ENCODE measurements around the gene COL28A1. TPM values are rescaled to one million over a fixed set of nuclear protein-coding genes. Genes with fewer than 3 reads are reported as not detected.

Gene COL28A1
- total and polyA plus RNA-seq, 12 donors: 0.66 to 16.0 (median 2.8) TPM

GRCh38 chr7:7539152-7539551 is 3.5 kb upstream of the COL28A1 start:
- intact Hi-C loops (cut with DNase I): loop anchor here (5.0 to 10.0 kb wide), 3 partner anchors 114 to 434 kb away; no protein-coding TSS in a partner anchor
- WGBS, 4 donors: 70 to 84% (median 75%) methylated on average over 4 of the region's 4 CpGs
- no peak for TF ChIP-seq CTCF (IDR thresholded peaks at IDR 0.05)
- no peak for DNase-seq
- H3K27me3 ChIP-seq: no peaks in the 10 kb centered on the region
- no peak overlapping the region for H3K27ac ChIP-seq
- no peaks in the 10 kb centered on the region for H3K36me3 ChIP-seq (replicated peaks in 1 of 2)
- H3K9me3 ChIP-seq (replicated peaks in 1 of 3): peaks cover 0 to 3% (median 0%) of the 10 kb centered on the region in 3 donors
- no peaks in the 10 kb centered on the region for H3K4me1 ChIP-seq (replicated peaks in 1 of 2)
- H3K4me3 ChIP-seq: no peak overlapping the region

GRCh38 chr7:7537711-7538110 is 2.0 kb upstream of the COL28A1 start:
- intact Hi-C loops (cut with DNase I): loop anchor here (5.0 to 10.0 kb wide), 3 partner anchors 113 to 433 kb away; no protein-coding TSS in a partner anchor
- Histone ChIP-seq H3K36me3 (replicated peaks in 1 of 2) (no peaks in the 10 kb centered on the region), H3K4me3 (no peak overlapping the region), H3K27me3 (no peaks in the 10 kb centered on the region), H3K4me1 (replicated peaks in 1 of 2) (no peaks in the 10 kb centered on the region), H3K27ac (no peak overlapping the region), H3K9me3 (replicated peaks in 1 of 3) (peaks cover 0 to 3% (median 0%) of the 10 kb centered on the region in 3 donors)
- 79 to 94% (median 87%) methylated on average over 2 of the region's 2 CpGs for WGBS, 4 donors
- TF ChIP-seq POLR2A (IDR thresholded peaks at IDR 0.05) (no peak), CTCF (IDR thresholded peaks at IDR 0.05) (no peak)
- no peak for DNase-seq

GRCh38 chr7:7536396-7537019 is 835 bp upstream of the COL28A1 start:
- Histone ChIP-seq H3K4me3 (no peak overlapping the region), H3K9me3 (replicated peaks in 1 of 3) (peaks cover 0 to 3% (median 0%) of the 10 kb centered on the region in 3 donors), H3K36me3 (replicated peaks in 1 of 2) (no peaks in the 10 kb centered on the region), H3K27ac (no peak overlapping the region), H3K27me3 (no peaks in the 10 kb centered on the region), H3K4me1 (replicated peaks in 1 of 2) (no peaks in the 10 kb centered on the region)
- no peak for DNase-seq
- WGBS, 4 donors: 87 to 92% (median 90%) methylated on average over 5 of the region's 5 CpGs
- intact Hi-C loops (cut with DNase I): loop anchor here (5.0 to 10.0 kb wide), 3 partner anchors 112 to 432 kb away; no protein-coding TSS in a partner anchor
- TF ChIP-seq POLR2A (IDR thresholded peaks at IDR 0.05) (no peak), CTCF (IDR thresholded peaks at IDR 0.05) (no peak)

GRCh38 chr7:7533831-7534430 is 1.7 kb downstream of the COL28A1 start:
- no peak overlapping the region for H3K27ac ChIP-seq
- TF ChIP-seq CTCF (IDR thresholded peaks at IDR 0.05) (no peak), POLR2A (IDR thresholded peaks at IDR 0.05) (no peak)
- DNase-seq: no peak
- no peaks in the 10 kb centered on the region for H3K27me3 ChIP-seq
- no peaks in the 10 kb centered on the region for H3K4me1 ChIP-seq (replicated peaks in 1 of 2)
- WGBS, 4 donors: 82 to 91% (median 87%) methylated on average over 3 of the region's 3 CpGs
- no peaks in the 10 kb centered on the region for H3K36me3 ChIP-seq (replicated peaks in 1 of 2)
- no peaks in the 10 kb centered on the region for H3K9me3 ChIP-seq (replicated peaks in 1 of 3)
- intact Hi-C loops (cut with DNase I): loop anchor here (10.0 kb wide), 2 partner anchors 109 to 429 kb away; no protein-coding TSS in a partner anchor
- H3K4me3 ChIP-seq: no peak overlapping the region

All from adrenal gland (tissue), 12 donors.